ENCODE data around the gene SULT6B1. TPM values are rescaled to one million over a fixed set of nuclear protein-coding genes. Genes with fewer than 3 reads are reported as not detected.

Gene SULT6B1
- total RNA-seq, 6 experiments from 2014 or later = not detected

GRCh38 chr2:37180006-37180639 lies 8.3 kb downstream of the SULT6B1 start:
- no peak for ATAC-seq
- H3K4me3 ChIP-seq = no peak overlapping the region
- no peak overlapping the region for H3K27ac ChIP-seq
- H3K4me1 ChIP-seq = no peaks in the 10 kb centered on the region
- H3K36me3 ChIP-seq = no peaks in the 10 kb centered on the region
- H3K9me3 ChIP-seq = no peaks in the 10 kb centered on the region
- H3K27me3 ChIP-seq = no peaks in the 10 kb centered on the region
- intact Hi-C loops (cut with DNase I) = no loop called here
- no peak for TF ChIP-seq POLR2A (IDR thresholded peaks at IDR 0.05)
- TF ChIP-seq, protein P1, sequence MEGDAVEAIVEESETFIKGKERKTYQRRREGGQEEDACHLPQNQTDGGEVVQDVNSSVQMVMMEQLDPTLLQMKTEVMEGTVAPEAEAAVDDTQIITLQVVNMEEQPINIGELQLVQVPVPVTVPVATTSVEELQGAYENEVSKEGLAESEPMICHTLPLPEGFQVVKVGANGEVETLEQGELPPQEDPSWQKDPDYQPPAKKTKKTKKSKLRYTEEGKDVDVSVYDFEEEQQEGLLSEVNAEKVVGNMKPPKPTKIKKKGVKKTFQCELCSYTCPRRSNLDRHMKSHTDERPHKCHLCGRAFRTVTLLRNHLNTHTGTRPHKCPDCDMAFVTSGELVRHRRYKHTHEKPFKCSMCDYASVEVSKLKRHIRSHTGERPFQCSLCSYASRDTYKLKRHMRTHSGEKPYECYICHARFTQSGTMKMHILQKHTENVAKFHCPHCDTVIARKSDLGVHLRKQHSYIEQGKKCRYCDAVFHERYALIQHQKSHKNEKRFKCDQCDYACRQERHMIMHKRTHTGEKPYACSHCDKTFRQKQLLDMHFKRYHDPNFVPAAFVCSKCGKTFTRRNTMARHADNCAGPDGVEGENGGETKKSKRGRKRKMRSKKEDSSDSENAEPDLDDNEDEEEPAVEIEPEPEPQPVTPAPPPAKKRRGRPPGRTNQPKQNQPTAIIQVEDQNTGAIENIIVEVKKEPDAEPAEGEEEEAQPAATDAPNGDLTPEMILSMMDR (IDR thresholded peaks at IDR 0.05) = no peak
- DNase-seq = no peak
- 53% methylated on average over 4 of the region's 4 CpGs for WGBS (ENCODE audit: insufficient coverage, low coverage, low lambda C conversion rate, missing lambda C conversion rate)

- no peak overlapping the region for H3K27ac ChIP-seq
- H3K27me3 ChIP-seq = no peaks in the 10 kb centered on the region
- ATAC-seq (no peak), DNase-seq (no peak)
- H3K4me3 ChIP-seq = no peak overlapping the region
- H3K9me3 ChIP-seq = no peaks in the 10 kb centered on the region
- WGBS (ENCODE audit: insufficient coverage, low coverage, low lambda C conversion rate, missing lambda C conversion rate) = 92% methylated on average over 1 of the region's 1 CpG
- no peak for TF ChIP-seq POLR2A (IDR thresholded peaks at IDR 0.05)
- TF ChIP-seq, protein P1 (IDR thresholded peaks at IDR 0.05) = no peak
- H3K4me1 ChIP-seq = no peaks in the 10 kb centered on the region
- no peaks in the 10 kb centered on the region for H3K36me3 ChIP-seq
- intact Hi-C loops (cut with DNase I) = no loop called here
Observed at GRCh38 chr2:37173741-37174140, 14.7 kb downstream of the SULT6B1 start.

DNA sequence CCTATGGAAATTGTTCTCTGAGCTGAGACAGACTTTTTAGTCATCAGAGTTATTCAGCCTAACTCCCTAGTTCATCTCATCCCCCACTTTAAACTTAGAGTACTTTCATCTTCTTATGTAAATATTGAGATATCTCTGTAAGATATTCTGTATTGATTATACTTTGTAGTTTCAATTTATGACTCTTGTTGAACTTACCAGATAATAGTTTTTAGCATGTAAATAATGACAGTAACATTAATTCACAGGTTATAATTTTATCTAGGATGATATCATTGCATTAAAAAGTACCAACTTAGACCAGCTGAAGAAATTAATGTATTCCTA lies 16.9 kb downstream of the SULT6B1 start:
- peaks cover 0 to 4% (median 0%) of the 10 kb centered on the region in 4 donors for H3K4me1 ChIP-seq
- ATAC-seq (peak in 3 of 4 donors; percentile 34 to 60 (median 36)), DNase-seq (no peak)
- no peaks in the 10 kb centered on the region for H3K27me3 ChIP-seq
- H3K4me3 ChIP-seq = no peak overlapping the region
- H3K27ac ChIP-seq = no peak overlapping the region
- H3K9me3 ChIP-seq = no peaks in the 10 kb centered on the region
- intact Hi-C loops (cut with DNase I) = no loop called here
- no peaks in the 10 kb centered on the region for H3K36me3 ChIP-seq
- no peak for TF ChIP-seq POLR2A (IDR thresholded peaks at IDR 0.05)
- TF ChIP-seq, protein P1 (IDR thresholded peaks at IDR 0.05) = no peak

DNA sequence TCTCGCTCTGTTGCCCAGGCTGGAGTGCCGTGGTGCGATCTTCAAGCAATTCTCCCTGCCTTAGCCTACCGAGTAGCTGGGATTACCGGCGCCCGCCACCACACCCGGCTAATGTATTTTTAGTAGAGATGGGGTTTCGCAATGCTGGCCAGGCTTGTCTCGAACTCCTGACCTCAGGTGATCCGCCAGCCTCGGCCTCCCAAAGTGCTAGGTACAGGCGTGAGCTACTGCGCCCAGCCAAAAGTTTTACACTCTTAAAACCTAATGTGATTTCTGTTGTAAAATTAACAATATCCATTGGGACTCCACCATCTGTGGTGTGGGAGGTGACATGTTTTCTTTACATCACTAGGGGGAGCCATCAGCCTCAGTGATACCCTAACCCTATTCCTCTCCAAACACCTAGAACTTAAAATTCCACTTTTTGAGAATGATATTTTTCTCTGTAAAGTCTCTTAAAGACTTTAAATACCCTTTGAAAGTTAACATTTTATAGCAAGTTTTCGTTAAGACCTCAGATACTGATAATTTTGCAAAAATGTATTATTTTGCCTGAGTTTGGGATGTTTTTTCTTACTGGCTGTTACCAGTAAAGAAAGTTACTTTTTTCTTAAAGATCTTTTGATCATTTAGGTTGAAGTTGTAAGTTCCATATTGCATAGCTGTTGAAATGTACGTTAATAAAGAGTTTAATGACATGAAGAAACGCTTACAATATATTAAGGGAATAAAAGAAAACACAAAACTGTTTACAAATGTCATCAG lies 20.1 kb downstream of the SULT6B1 start:
- 33% methylated on average over 17 of the region's 17 CpGs for WGBS (ENCODE audit: insufficient coverage, low coverage, low lambda C conversion rate, missing lambda C conversion rate)
- no peak overlapping the region for H3K4me3 ChIP-seq
- no peak for DNase-seq

More for the DNA sequence above, 20.1 kb downstream of the SULT6B1 start:
- ATAC-seq = peak; percentile 88 to 93 (median 90)
- H3K9me3 ChIP-seq = no peaks in the 10 kb centered on the region
- no peak for TF ChIP-seq POLR2A (IDR thresholded peaks at IDR 0.05)
- TF ChIP-seq, protein P1 (IDR thresholded peaks at IDR 0.05) = peak; percentile 51 to 68 (median 63)
- peaks cover 0 to 4% (median 0%) of the 10 kb centered on the region in 4 donors for H3K4me1 ChIP-seq
- no peaks in the 10 kb centered on the region for H3K27me3 ChIP-seq
- no peaks in the 10 kb centered on the region for H3K36me3 ChIP-seq
- H3K27ac ChIP-seq = no peak overlapping the region
- intact Hi-C loops (cut with DNase I) = no loop called here
